PC-9 (cell line): ENCODE results near the gene NR6A1. TPM values are rescaled to one million over a fixed set of nuclear protein-coding genes. Genes with fewer than 3 reads are reported as not detected.

ENCODE experiments used
- BruUV-seq: library from RNA; stranded (reverse); fragments of 400-500 nt; replicated peaks from 2 replicates; lab custom pipeline; 2021; lab: Mats Ljungman, UMichigan
- CTCF ChIA-PET: fragments of 300-600 bp; sonication (Branson Sonifier 250); formaldehyde crosslinking; loops from one replicate; lab custom pipeline; 2022; ENCODE audit warnings: antibody characterized with exemption; lab: Charles Lee
- POLR2A ChIA-PET: fragments of 300-600 bp; sonication (Branson Sonifier 250); formaldehyde crosslinking; loops from one replicate; lab custom pipeline; 2022; ENCODE audit warnings: antibody characterized with exemption; ENCODE audit not compliant: unreplicated experiment; lab: Charles Lee
- DNase-seq, 2 experiments: peaks; one replicate each; pipeline versions ENCODE4 v3.0.0 to v3.0.0-alpha.2; 2015 to 2022; ENCODE audit warnings: mixed read lengths in 1 of 2
- H2AFZ ChIP-seq: fragments of 200-600 bp; sonication (generic); 2 replicates; pipeline ENCODE4 v1.8.1; 2017; ENCODE audit warnings: antibody characterized with exemption
- H3F3A ChIP-seq: fragments of 200-600 bp; sonication (generic); 2 replicates; pipeline ENCODE4 v1.8.1; 2017; ENCODE audit warnings: antibody characterized with exemption, mild to moderate bottlenecking, low read depth; ENCODE audit not compliant: insufficient read depth
- H3K27ac ChIP-seq: fragments of 200-600 bp; sonication (generic); 2 replicates; pipeline ENCODE4 v1.6.1; 2016; ENCODE audit warnings: mixed run types
- H3K27me3 ChIP-seq: fragments of 200-600 bp; sonication (generic); 2 replicates; pipeline ENCODE4 v1.6.1; 2016; ENCODE audit warnings: low read depth, mixed run types; ENCODE audit not compliant: insufficient read depth
- H3K36me3 ChIP-seq: fragments of 200-600 bp; sonication (generic); 2 replicates; pipeline ENCODE4 v1.6.1; 2016; ENCODE audit warnings: low read depth, mixed run types
- H3K4me1 ChIP-seq: fragments of 200-600 bp; sonication (generic); replicated peaks from 2 replicates; pipeline ENCODE4 v1.6.1; 2016; ENCODE audit warnings: mixed run types; ENCODE audit not compliant: insufficient read depth
- H3K4me2 ChIP-seq: fragments of 200-600 bp; sonication (generic); 2 replicates; pipeline ENCODE4 v1.6.1; 2017; ENCODE audit warnings: mixed run types
- H3K4me3 ChIP-seq: fragments of 200-600 bp; sonication (generic); 2 replicates; pipeline ENCODE4 v1.6.1; 2016; ENCODE audit warnings: mixed run types
- H3K79me2 ChIP-seq: fragments of 200-600 bp; sonication (generic); 2 replicates; pipeline ENCODE4 v1.6.1; 2017; ENCODE audit warnings: low read depth, mixed run types
- H3K9me2 ChIP-seq: fragments of 200-600 bp; sonication (generic); 2 replicates; pipeline ENCODE4 v1.8.1; 2017; ENCODE audit warnings: mild to moderate bottlenecking; ENCODE audit not compliant: insufficient read depth
- H3K9me3 ChIP-seq: fragments of 200-600 bp; sonication (generic); 2 replicates; pipeline ENCODE4 v1.8.1; 2016; ENCODE audit warnings: low read depth; ENCODE audit not compliant: insufficient read depth
- H4K20me1 ChIP-seq: fragments of 200-600 bp; sonication (generic); 2 replicates; pipeline ENCODE4 v1.8.1; 2017; ENCODE audit not compliant: insufficient read depth
- CTCF ChIP-seq: fragments of 200-600 bp; sonication (generic); conservative IDR thresholded peaks from 2 replicates; pipeline ENCODE4 v1.6.1; 2017; ENCODE audit warnings: mixed run types, antibody characterized with exemption, mild to moderate bottlenecking, moderate library complexity
- EZH2 ChIP-seq: fragments of 200-600 bp; sonication (generic); IDR thresholded peaks from 2 replicates; pipeline ENCODE4 v1.8.0; 2017; ENCODE audit warnings: antibody characterized with exemption, low read depth
- intact Hi-C: fragments of 100-400 bp; cut with micrococcal nuclease; formaldehyde crosslinking; loops from one replicate; pipeline ENCODE4 v1.10.0; 2022; ENCODE audit not compliant: unreplicated experiment
- total RNA-seq: library from RNA; stranded (reverse); gene quantifications from 2 replicates; pipeline ENCODE4 v1.2.3, GENCODE V29; 2021

The NR6A1 gene
- total RNA-seq, 1 experiment from 2014 or later, result 13.0 TPM

- ChIA-PET CTCF (no interaction called here), POLR2A (no interaction called here)
- H3K79me2 ChIP-seq, result no peaks in the 10 kb centered on the region
- DNase-seq, result no peak
- no peak overlapping the region for H3K4me3 ChIP-seq
- H3F3A ChIP-seq, result no peaks in the 10 kb centered on the region; the same call in 1 of the 2 replicates
- intact Hi-C loops, result no loop called here
- BruUV-seq, result no TSS peak
- no peaks in the 10 kb centered on the region for H4K20me1 ChIP-seq
- H3K4me1 ChIP-seq, result no peaks in the 10 kb centered on the region
- no peak overlapping the region for H3K4me2 ChIP-seq
- H3K9me2 ChIP-seq, result no peaks in the 10 kb centered on the region
- H3K9me3 ChIP-seq, result no peaks in the 10 kb centered on the region
- no peak for TF ChIP-seq EZH2
- no peak for TF ChIP-seq CTCF
- H2AFZ ChIP-seq, result no peak overlapping the region
- H3K27ac ChIP-seq, result no peak overlapping the region
- H3K36me3 ChIP-seq, result no peaks in the 10 kb centered on the region
- H3K27me3 ChIP-seq, result no peaks in the 10 kb centered on the region
Observed at GRCh38 chr9:124512806-124513204, 258.3 kb downstream of the NR6A1 start.

GRCh38 chr9:124511891-124512805 is 259.0 kb downstream of the NR6A1 start:
- H2AFZ ChIP-seq, result no peak overlapping the region
- CTCF ChIA-PET, result no interaction called here

GRCh38 chr9:124511426-124511840 is 259.7 kb downstream of the NR6A1 start:
- H3K36me3 ChIP-seq, result no peaks in the 10 kb centered on the region
- no peak overlapping the region for H2AFZ ChIP-seq
- BruUV-seq, result no TSS peak
- no peaks in the 10 kb centered on the region for H3K9me2 ChIP-seq
- no peak overlapping the region for H3K4me3 ChIP-seq
- H3F3A ChIP-seq, result no peaks in the 10 kb centered on the region; the same call in 1 of the 2 replicates
- H3K79me2 ChIP-seq, result no peaks in the 10 kb centered on the region
- H3K4me1 ChIP-seq, result no peaks in the 10 kb centered on the region
- H3K9me3 ChIP-seq, result no peaks in the 10 kb centered on the region
- H3K27me3 ChIP-seq, result no peaks in the 10 kb centered on the region
- H3K27ac ChIP-seq, result no peak overlapping the region
- TF ChIP-seq CTCF, result no peak
- no peak for TF ChIP-seq EZH2
- H3K4me2 ChIP-seq, result no peak overlapping the region
- intact Hi-C loops, result no loop called here
- H4K20me1 ChIP-seq, result no peaks in the 10 kb centered on the region
- CTCF ChIA-PET, result no interaction called here
- POLR2A ChIA-PET, result no interaction called here
- no peak for DNase-seq

More at GRCh38 chr9:124511891-124512805, 259.0 kb downstream of the NR6A1 start:
- no peak overlapping the region for H3K27ac ChIP-seq
- no peak overlapping the region for H3K4me3 ChIP-seq
- POLR2A ChIA-PET, result no interaction called here
- H3K36me3 ChIP-seq, result no peaks in the 10 kb centered on the region
- TF ChIP-seq CTCF, result no peak
- no peak for TF ChIP-seq EZH2
- no peaks in the 10 kb centered on the region for H3K27me3 ChIP-seq
- H3K4me1 ChIP-seq, result no peaks in the 10 kb centered on the region
- DNase-seq, result no peak
- intact Hi-C loops, result no loop called here
- H4K20me1 ChIP-seq, result no peaks in the 10 kb centered on the region
- H3K9me3 ChIP-seq, result no peaks in the 10 kb centered on the region
- no peaks in the 10 kb centered on the region for H3K9me2 ChIP-seq
- H3F3A ChIP-seq, result no peaks in the 10 kb centered on the region; the same call in 1 of the 2 replicates
- no peaks in the 10 kb centered on the region for H3K79me2 ChIP-seq
- H3K4me2 ChIP-seq, result no peak overlapping the region
- no TSS peak for BruUV-seq
